SK-N-SH (cell line): ENCODE measurements around the gene NAMPT.

Experiments
- CTCF ChIP-seq: fragments of 200-600 bp; sonication (generic); IDR thresholded peaks from 2 replicates; pipeline ENCODE4 v1.6.1; 2017; ENCODE audit warnings: antibody characterized with exemption, mild to moderate bottlenecking, moderate library complexity
- EP300 ChIP-seq, 2 experiments: IDR thresholded peaks; 2 replicates each; pipeline versions ENCODE4 v1.4.0 to v1.6.1; 2012; ENCODE audit warnings: borderline replicate concordance in 1 of 2, low read depth in 1 of 2, low read length in 1 of 2
- MAX ChIP-seq: IDR thresholded peaks from 2 replicates; pipeline ENCODE4 v1.4.0; 2012; ENCODE audit warnings: low read depth
- NRF1 ChIP-seq: IDR thresholded peaks from 2 replicates; pipeline ENCODE4 v1.6.1; 2012; ENCODE audit warnings: low read depth, mild to moderate bottlenecking, low read length
- PBX3 ChIP-seq: IDR thresholded peaks from 2 replicates; pipeline ENCODE4; 2012
- POLR2AphosphoS5 ChIP-seq: IDR thresholded peaks from 2 replicates; pipeline ENCODE4 v1.6.1; 2012; ENCODE audit warnings: low read depth, low read length
- ZBTB33 ChIP-seq: IDR thresholded peaks from 2 replicates; pipeline ENCODE4 v1.4.0; 2012; ENCODE audit warnings: low read depth, borderline replicate concordance

- no peak for TF ChIP-seq POLR2AphosphoS5
- TF ChIP-seq MAX, result no peak
- TF ChIP-seq EP300 (IDR thresholded peaks at IDR 0.05; ENCODE audit: borderline replicate concordance in 1 of 2, low read depth in 1 of 2, low read length in 1 of 2), result no peak
- no peak for TF ChIP-seq NRF1
- no peak for TF ChIP-seq CTCF
- TF ChIP-seq ZBTB33, result no peak
- TF ChIP-seq PBX3, result no peak
These were observed 2.4 kb downstream of the NAMPT start for GRCh38 chr7:106282390-106282789.
